GM12891 (cell line): ENCODE data around the gene POPDC3.

Experiments used
- POLR2A ChIP-seq: IDR thresholded peaks from 2 replicates; pipeline ENCODE4 v1.6.1; 2011; ENCODE audit warnings: low read depth, low read length, control low read depth
- POLR2AphosphoS5 ChIP-seq: IDR thresholded peaks from 2 replicates; pipeline ENCODE4 v1.6.1; 2011; ENCODE audit warnings: low read depth, low read length, control low read depth
- POU2F2 ChIP-seq: IDR thresholded peaks from 2 replicates; pipeline ENCODE4 v1.6.1; 2011; ENCODE audit warnings: low read depth, mild to moderate bottlenecking, control low read depth, low read length, moderate library complexity
- TAF1 ChIP-seq: IDR thresholded peaks from 2 replicates; pipeline ENCODE4 v1.6.1; 2011; ENCODE audit warnings: low read depth, low read length, control low read depth

DNA sequence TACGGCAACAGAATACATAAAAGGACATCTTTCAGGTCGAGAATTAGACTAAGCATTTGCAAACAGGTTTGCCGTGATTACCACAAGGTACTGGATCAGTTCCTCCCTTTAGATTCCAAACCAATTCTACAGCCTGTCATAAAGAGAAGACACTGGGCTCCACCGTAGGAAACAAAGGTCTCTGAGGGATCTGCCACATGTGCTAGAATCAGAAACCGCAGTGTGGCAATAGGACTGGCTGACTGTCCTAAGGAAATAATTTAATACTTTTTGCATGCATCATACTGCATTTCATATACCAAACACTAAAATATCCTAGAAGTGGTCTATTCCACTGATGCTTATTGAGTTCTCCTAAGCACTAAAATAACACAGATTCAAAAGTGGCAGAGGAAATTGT is 59.2 kb downstream of the POPDC3 start:
- TF ChIP-seq POLR2AphosphoS5 = no peak
- no peak for TF ChIP-seq POLR2A
- no peak for TF ChIP-seq TAF1
- TF ChIP-seq POU2F2 = no peak
